SK-N-SH treated with all-trans-retinoic acid at 6 μM for 48 hours (cell line): ENCODE measurements around the gene COL5A2.

Experiments used
- ATAC-seq: fragments of 200-7000 bp; cut with Tn5 transposase; 3 replicates; pipeline ENCODE4 v1.9.1; 2020; ENCODE audit warnings: mild to moderate bottlenecking, moderate library complexity
- ARNTL ChIP-seq: fragments of 450-650 bp; formaldehyde crosslinking; IDR thresholded peaks from 2 replicates; pipeline ENCODE4 v1.5.0; 2020; ENCODE audit warnings: low read depth, mild to moderate bottlenecking, moderate library complexity, borderline replicate concordance
- BACH2 ChIP-seq: fragments of 250-450 bp; sonication (Bioruptor Pico); IDR thresholded peaks from 2 replicates; pipeline ENCODE4 v1.9.0; 2021; ENCODE audit warnings: mild to moderate bottlenecking, borderline replicate concordance
- CSDC2 ChIP-seq: fragments of 250-450 bp; sonication (Bioruptor Pico); IDR thresholded peaks from 2 replicates; pipeline ENCODE4 v1.5.0; 2020; ENCODE audit warnings: mild to moderate bottlenecking, moderate library complexity
- CSRNP3 ChIP-seq: fragments of 250-450 bp; sonication (Bioruptor Pico); IDR thresholded peaks from 2 replicates; pipeline ENCODE4 v1.5.1; 2021; ENCODE audit warnings: mild to moderate bottlenecking, moderate library complexity
- ESRRG ChIP-seq: fragments of 250-450 bp; sonication (Bioruptor Pico); IDR thresholded peaks from 2 replicates; pipeline ENCODE4 v1.6.1; 2021; ENCODE audit warnings: mild to moderate bottlenecking
- ISL1 ChIP-seq: fragments of 250-450 bp; sonication (Bioruptor Pico); IDR thresholded peaks from 2 replicates; pipeline ENCODE4 v2.1.2; 2022; ENCODE audit warnings: mild to moderate bottlenecking, moderate library complexity
- OSR1 ChIP-seq: fragments of 250-450 bp; sonication (Bioruptor Pico); IDR thresholded peaks from 2 replicates; pipeline ENCODE4 v1.8.0; 2022; ENCODE audit warnings: moderate library complexity, mild to moderate bottlenecking, inconsistent platforms
- PATZ1 ChIP-seq: fragments of 250-450 bp; sonication (Bioruptor Pico); IDR thresholded peaks from 2 replicates; pipeline ENCODE4 v1.8.0; 2020; ENCODE audit warnings: mild to moderate bottlenecking, moderate library complexity, borderline replicate concordance
- POU6F1 ChIP-seq: fragments of 250-450 bp; sonication (Bioruptor Pico); IDR thresholded peaks from 2 replicates; pipeline ENCODE4 v1.8.0; 2021; ENCODE audit warnings: low read depth, mild to moderate bottlenecking, moderate library complexity, borderline replicate concordance
- PPARA ChIP-seq: fragments of 250-450 bp; sonication (Bioruptor Pico); IDR thresholded peaks from 2 replicates; pipeline ENCODE4 v1.5.0; 2020; ENCODE audit warnings: mild to moderate bottlenecking, borderline replicate concordance
- RARB ChIP-seq: fragments of 250-450 bp; sonication (Bioruptor Pico); IDR thresholded peaks from 2 replicates; pipeline ENCODE4 v1.8.0; 2021; ENCODE audit warnings: mild to moderate bottlenecking, moderate library complexity
- SNAI2 ChIP-seq: fragments of 250-450 bp; sonication (Bioruptor Pico); IDR thresholded peaks from 2 replicates; pipeline ENCODE4 v1.5.0; 2020; ENCODE audit warnings: mild to moderate bottlenecking, moderate library complexity
- TCF4 ChIP-seq: fragments of 250-450 bp; sonication (Bioruptor Pico); IDR thresholded peaks from 2 replicates; pipeline ENCODE4 v1.8.0; 2021; ENCODE audit warnings: mild to moderate bottlenecking, moderate library complexity, borderline replicate concordance
- TOX ChIP-seq: fragments of 250-450 bp; sonication (Bioruptor Pico); IDR thresholded peaks from 2 replicates; pipeline ENCODE4 v1.8.0; 2021; ENCODE audit warnings: mild to moderate bottlenecking, moderate library complexity, borderline replicate concordance
- TSHZ2 ChIP-seq: fragments of 250-450 bp; sonication (Bioruptor Pico); IDR thresholded peaks from 2 replicates; pipeline ENCODE4 v1.5.0; 2020; ENCODE audit warnings: mild to moderate bottlenecking, moderate library complexity
- ZC3H10 ChIP-seq: fragments of 250-450 bp; sonication (Bioruptor Pico); IDR thresholded peaks from 2 replicates; pipeline ENCODE4 v1.5.1; 2021; ENCODE audit warnings: mild to moderate bottlenecking, moderate library complexity
- ZFP3 ChIP-seq: fragments of 250-450 bp; sonication (Bioruptor Pico); IDR thresholded peaks from 2 replicates; pipeline ENCODE4 v1.5.0; 2020; ENCODE audit warnings: mild to moderate bottlenecking, moderate library complexity
- ZFP30 ChIP-seq: fragments of 450-650 bp; formaldehyde crosslinking; IDR thresholded peaks from 2 replicates; pipeline ENCODE4 v1.5.0; 2022; ENCODE audit warnings: mild to moderate bottlenecking, moderate library complexity
- ZNF565 ChIP-seq: fragments of 450-650 bp; formaldehyde crosslinking; conservative IDR thresholded peaks from 2 replicates; pipeline ENCODE4 v1.5.0; 2020; ENCODE audit warnings: low read depth, mild to moderate bottlenecking, moderate library complexity
- ZNF70 ChIP-seq: fragments of 450-650 bp; formaldehyde crosslinking; IDR thresholded peaks from 2 replicates; pipeline ENCODE4 v1.5.0; 2020; ENCODE audit warnings: mild to moderate bottlenecking, moderate library complexity
- ZNF8 ChIP-seq: fragments of 450-650 bp; formaldehyde crosslinking; IDR thresholded peaks from 2 replicates; pipeline ENCODE4 v1.5.0; 2020; ENCODE audit warnings: mild to moderate bottlenecking, moderate library complexity
- TF ChIP-seq, protein P1 (sequence below): fragments of 250-450 bp; sonication (Bioruptor Pico); IDR thresholded peaks from 2 replicates; pipeline ENCODE4 v1.5.1; 2020; ENCODE audit warnings: low read depth, mild to moderate bottlenecking, moderate library complexity

Gene COL5A2

GRCh38 chr2:189188115-189188805 lies 8.7 kb upstream of the COL5A2 start (continued):
- no peak for TF ChIP-seq PATZ1
- no peak for TF ChIP-seq ZFP3 (CRISPR knock-in tag)
- no peak for TF ChIP-seq PPARA (CRISPR knock-in tag)
- TF ChIP-seq, all 23 proteins: peak for 0

GRCh38 chr2:189183170-189183569 lies 3.6 kb upstream of the COL5A2 start:
- no peak for ATAC-seq
- no peak for TF ChIP-seq BACH2 (CRISPR knock-in tag)
- no peak for TF ChIP-seq PPARA (CRISPR knock-in tag)
- TF ChIP-seq ESRRG, result no peak
- TF ChIP-seq ARNTL (CRISPR knock-in tag), result no peak
- TF ChIP-seq CSDC2 (CRISPR knock-in tag), result no peak
- no peak for TF ChIP-seq CSRNP3 (CRISPR knock-in tag)
- TF ChIP-seq ZFP3 (CRISPR knock-in tag), result no peak
- TF ChIP-seq ISL1 (CRISPR knock-in tag), result no peak
- TF ChIP-seq, protein P1, sequence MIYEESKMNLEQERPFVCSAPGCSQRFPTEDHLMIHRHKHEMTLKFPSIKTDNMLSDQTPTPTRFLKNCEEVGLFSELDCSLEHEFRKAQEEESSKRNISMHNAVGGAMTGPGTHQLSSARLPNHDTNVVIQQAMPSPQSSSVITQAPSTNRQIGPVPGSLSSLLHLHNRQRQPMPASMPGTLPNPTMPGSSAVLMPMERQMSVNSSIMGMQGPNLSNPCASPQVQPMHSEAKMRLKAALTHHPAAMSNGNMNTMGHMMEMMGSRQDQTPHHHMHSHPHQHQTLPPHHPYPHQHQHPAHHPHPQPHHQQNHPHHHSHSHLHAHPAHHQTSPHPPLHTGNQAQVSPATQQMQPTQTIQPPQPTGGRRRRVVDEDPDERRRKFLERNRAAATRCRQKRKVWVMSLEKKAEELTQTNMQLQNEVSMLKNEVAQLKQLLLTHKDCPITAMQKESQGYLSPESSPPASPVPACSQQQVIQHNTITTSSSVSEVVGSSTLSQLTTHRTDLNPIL (CRISPR knock-in tag), result no peak

- TF ChIP-seq OSR1, result no peak
- no peak for TF ChIP-seq BACH2 (CRISPR knock-in tag)
- TF ChIP-seq ARNTL (CRISPR knock-in tag), result no peak
- no peak for TF ChIP-seq CSRNP3 (CRISPR knock-in tag)
- no peak for TF ChIP-seq ZC3H10 (CRISPR knock-in tag)
- no peak for TF ChIP-seq ZNF70 (CRISPR knock-in tag)
- TF ChIP-seq ZNF8 (CRISPR knock-in tag), result no peak
- no peak for TF ChIP-seq RARB
- no peak for TF ChIP-seq TCF4 (CRISPR knock-in tag)
- TF ChIP-seq ESRRG, result no peak
- TF ChIP-seq SNAI2 (CRISPR knock-in tag), result no peak
- TF ChIP-seq PATZ1, result no peak
- no peak for TF ChIP-seq TOX (CRISPR knock-in tag)
- no peak for TF ChIP-seq ZFP3 (CRISPR knock-in tag)
- TF ChIP-seq POU6F1 (CRISPR knock-in tag), result no peak
- no peak for TF ChIP-seq ISL1 (CRISPR knock-in tag)
- no peak for TF ChIP-seq TSHZ2 (CRISPR knock-in tag)
- TF ChIP-seq ZNF565 (CRISPR knock-in tag), result no peak
- TF ChIP-seq CSDC2 (CRISPR knock-in tag), result no peak
- TF ChIP-seq ZFP30 (CRISPR knock-in tag), result no peak
- TF ChIP-seq, all 23 proteins: peak for 0
- no peak for ATAC-seq
Observed at GRCh38 chr2:189181706-189182105, 2.1 kb upstream of the COL5A2 start.
